K562 (cell line): ENCODE results near the gene LRRC27. TPM values are rescaled to one million over a fixed set of nuclear protein-coding genes. Genes with fewer than 3 reads are reported as not detected.

Experiments used
- AFF4 ChIP-seq: sonication (generic); formaldehyde crosslinking; IDR thresholded peaks from 2 replicates; pipeline ENCODE4 v1.8.0; 2023; ENCODE audit warnings: mild to moderate bottlenecking, missing genetic modification reagents
- E2F3 ChIP-seq: fragments of 250-450 bp; sonication (Bioruptor Pico); IDR thresholded peaks from 2 replicates; pipeline ENCODE4 v1.4.0; 2020; ENCODE audit warnings: mild to moderate bottlenecking
- HEY1 ChIP-seq: fragments of 250-450 bp; sonication (Bioruptor Pico); IDR thresholded peaks from 2 replicates; pipeline ENCODE4 v1.5.0; 2020; ENCODE audit warnings: mild to moderate bottlenecking, moderate library complexity, borderline replicate concordance
- HINFP ChIP-seq: fragments of 450-650 bp; conservative IDR thresholded peaks from 2 replicates; pipeline ENCODE4 v1.6.1; 2016; ENCODE audit warnings: missing genetic modification characterization, low read depth, mild to moderate bottlenecking, control low read depth, missing compliant biosample characterization
- KDM4B ChIP-seq, 2 experiments: fragments of 450-650 bp in 1 of 2; sonication (generic) in 1 of 2; IDR thresholded peaks; 2 replicates each; pipeline ENCODE4 v1.6.1; 2016 to 2017; ENCODE audit warnings: borderline replicate concordance in 2 of 2, antibody characterized with exemption in 1 of 2, low read depth in 1 of 2, mild to moderate bottlenecking in 1 of 2
- PTBP1 ChIP-seq: fragments of 200-400 bp; formaldehyde crosslinking; IDR thresholded peaks from 2 replicates; pipeline ENCODE4 v1.6.1; 2017; ENCODE audit warnings: low read depth, low read length
- SAP30 ChIP-seq: fragments of 200-600 bp; sonication (generic); IDR thresholded peaks from 2 replicates; pipeline ENCODE4 v1.6.1; 2012; ENCODE audit warnings: borderline replicate concordance, low read depth, mild to moderate bottlenecking, moderate library complexity, low read length, control low read depth, inconsistent platforms; ENCODE audit not compliant: insufficient read depth, poor library complexity, severe bottlenecking
- TBP ChIP-seq: optimal IDR thresholded peaks from 2 replicates; pipeline ENCODE3; 2011; ENCODE audit warnings: low read depth, low read length, improper control_type of control experiment
- polyA plus RNA-seq, 8 experiments: library from polyadenylated mRNA; depleted of rRNA in 4 of 8; stranded (reverse) in 5 of 8; unstranded in 3 of 8; fragments of >200 nt; fragmentation: Nextera tagmentation in 2 of 8; fragmentation: Illumina TruSeq in 1 of 8; extraction: Ambion mirVana in 2 of 8; extraction: Trizol in 1 of 8; gene quantifications; 2 replicates each; pipeline versions ENCODE4 v1.2.1 to v1.2.3, GENCODE V29; 2011 to 2014; ENCODE audit warnings: inconsistent platforms in 1 of 8, missing spikeins in 1 of 8
- total RNA-seq, 7 experiments: library from RNA; depleted of rRNA in 6 of 7; stranded (reverse); fragments of >200 nt in 6 of 7; fragmentation: Illumina TruSeq in 2 of 7; extraction: Trizol in 2 of 7; gene quantifications; 2 replicates each; pipeline versions ENCODE4 v1.2.1 to v1.2.3, GENCODE V29; 2011 to 2021; ENCODE audit warnings: low replicate concordance in 1 of 7
- TF ChIP-seq, protein P1 (sequence below): fragments of 450-650 bp; conservative IDR thresholded peaks from 2 replicates; pipeline ENCODE4 v1.6.1; 2016; ENCODE audit warnings: missing genetic modification characterization, low read depth, mild to moderate bottlenecking, missing compliant biosample characterization, moderate library complexity

LRRC27 gene
- total and polyA plus RNA-seq, 9 of the 15 experiments (the other 6 are each of a cell fraction or from before 2014, with no cell fraction given) = 0.10 to 2.7 (median 1.4) TPM

DNA sequence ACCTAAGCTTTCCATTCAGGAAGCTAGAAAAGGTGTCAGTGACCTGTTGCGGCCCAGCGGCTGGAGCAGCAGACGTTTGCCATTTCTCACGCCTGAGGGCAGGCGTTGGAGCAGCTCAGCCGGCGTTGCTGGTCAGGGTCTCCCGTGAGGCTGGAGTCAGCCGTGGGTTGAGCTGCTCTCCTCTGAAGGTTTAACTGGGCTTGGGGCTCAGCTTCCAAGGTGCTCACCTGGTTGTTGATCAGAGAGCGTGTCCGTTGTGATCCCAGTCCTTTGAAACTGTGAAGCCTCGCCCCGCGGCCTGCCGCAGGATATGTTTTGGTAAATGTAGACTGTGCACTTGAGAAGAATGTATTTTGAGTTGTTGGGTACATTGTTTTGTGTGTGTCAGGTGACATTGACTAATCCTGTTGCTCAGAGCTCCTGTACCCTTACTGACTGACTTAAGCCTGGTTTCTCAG is 44.4 kb downstream of the LRRC27 start (continued):
- no peak for TF ChIP-seq SAP30
- TF ChIP-seq HINFP (tag) = no peak
- no peak for TF ChIP-seq KDM4B (IDR thresholded peaks at IDR 0.05; ENCODE audit: borderline replicate concordance in 2 of 2, low read depth in 1 of 2)
- TF ChIP-seq AFF4 (CRISPR knock-in tag) = no peak
- TF ChIP-seq PTBP1 = no peak
- no peak for TF ChIP-seq TBP
- TF ChIP-seq, protein P1, sequence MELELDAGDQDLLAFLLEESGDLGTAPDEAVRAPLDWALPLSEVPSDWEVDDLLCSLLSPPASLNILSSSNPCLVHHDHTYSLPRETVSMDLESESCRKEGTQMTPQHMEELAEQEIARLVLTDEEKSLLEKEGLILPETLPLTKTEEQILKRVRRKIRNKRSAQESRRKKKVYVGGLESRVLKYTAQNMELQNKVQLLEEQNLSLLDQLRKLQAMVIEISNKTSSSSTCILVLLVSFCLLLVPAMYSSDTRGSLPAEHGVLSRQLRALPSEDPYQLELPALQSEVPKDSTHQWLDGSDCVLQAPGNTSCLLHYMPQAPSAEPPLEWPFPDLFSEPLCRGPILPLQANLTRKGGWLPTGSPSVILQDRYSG (tag) = no peak
- no peak for TF ChIP-seq HEY1 (CRISPR knock-in tag)
- TF ChIP-seq E2F3 (CRISPR knock-in tag) = no peak
